HG03521 (cell line): ENCODE measurements around the gene MT1A.
"Not testable (repeated sequence)": the region's sequence is repeated elsewhere in the genome, so short reads cannot be mapped to it uniquely, and the experiment has no call there.

ENCODE experiments used
- ATAC-seq: cut with Tn5 transposase; IDR thresholded peaks from one replicate; pipeline ENCODE4 v1.9.1; 2021; ENCODE audit warnings: mild to moderate bottlenecking, moderate library complexity; ENCODE audit not compliant: unreplicated experiment

MT1A gene

GRCh38 chr16:56610017-56610608 is 28.4 kb upstream of the MT1A start:
- ATAC-seq = no peak

DNA sequence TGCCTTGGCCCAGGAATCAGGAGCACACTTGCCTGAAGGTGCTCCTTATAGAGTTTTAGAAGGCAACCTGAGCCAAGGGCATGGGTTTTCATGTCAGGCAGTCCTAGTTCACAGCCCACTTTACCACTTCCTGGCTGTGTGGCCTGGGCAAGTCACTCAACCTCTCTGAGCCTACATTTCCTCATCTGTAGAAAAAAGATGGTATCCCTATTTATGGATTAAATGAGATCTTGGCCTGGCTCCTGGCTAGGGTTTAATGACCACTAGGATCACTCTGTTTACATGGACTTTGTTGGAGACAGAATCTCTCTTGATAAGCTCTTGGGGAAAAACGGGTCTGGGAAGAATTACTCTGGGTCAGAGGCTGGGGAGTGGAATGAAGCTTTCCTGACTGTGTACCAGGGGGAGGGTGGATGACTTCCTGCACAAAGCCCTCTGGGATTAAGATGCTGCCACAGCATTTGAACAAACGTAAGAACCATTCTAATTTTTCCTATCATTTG is 27.8 kb upstream of the MT1A start:
- ATAC-seq = no peak

DNA sequence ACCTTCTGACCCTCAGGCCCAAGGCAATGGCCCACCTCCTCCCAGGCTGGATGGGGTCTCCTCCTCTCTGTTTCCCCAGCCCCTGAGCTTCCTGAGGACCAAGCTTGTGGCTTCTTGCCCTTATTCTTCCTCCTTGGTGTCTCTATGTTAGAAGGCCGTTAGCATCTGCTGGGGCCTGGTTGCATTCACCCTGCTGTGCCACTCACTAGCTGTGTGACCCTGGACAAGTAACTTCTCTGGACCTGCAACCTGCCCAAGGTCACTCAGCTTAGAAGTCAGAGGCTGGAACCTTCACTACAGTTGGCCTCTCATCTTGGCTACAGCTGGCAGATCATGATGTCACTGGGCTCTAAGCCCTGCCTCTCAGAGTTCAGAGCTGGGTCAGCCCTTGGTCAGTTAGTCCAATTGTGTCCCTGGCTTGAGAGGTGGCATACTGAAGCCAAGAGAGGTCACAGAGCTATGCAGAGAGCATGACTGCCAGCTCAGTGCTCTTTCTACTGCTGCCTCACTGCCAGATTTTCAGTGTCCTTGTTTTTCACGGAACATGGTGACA is 27.1 kb upstream of the MT1A start:
- no peak for ATAC-seq

DNA sequence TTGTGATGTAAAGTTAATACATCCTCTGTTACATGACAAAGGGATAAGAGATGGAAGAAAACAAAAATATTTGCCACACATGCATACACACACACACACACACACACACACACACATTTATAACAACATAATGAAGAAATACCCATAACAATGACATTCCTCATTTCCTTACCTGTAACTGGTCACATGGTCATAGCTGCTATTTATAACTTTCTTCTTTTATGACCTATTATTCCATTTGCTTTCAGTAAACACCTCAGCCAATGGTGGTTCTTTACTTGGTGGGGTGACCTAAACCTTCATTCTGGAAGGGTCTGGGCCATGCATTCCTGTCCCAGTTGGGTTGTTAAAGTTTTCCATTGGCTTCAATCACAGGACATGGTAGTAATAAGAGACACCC is 24.8 kb upstream of the MT1A start:
- ATAC-seq = no peak

DNA sequence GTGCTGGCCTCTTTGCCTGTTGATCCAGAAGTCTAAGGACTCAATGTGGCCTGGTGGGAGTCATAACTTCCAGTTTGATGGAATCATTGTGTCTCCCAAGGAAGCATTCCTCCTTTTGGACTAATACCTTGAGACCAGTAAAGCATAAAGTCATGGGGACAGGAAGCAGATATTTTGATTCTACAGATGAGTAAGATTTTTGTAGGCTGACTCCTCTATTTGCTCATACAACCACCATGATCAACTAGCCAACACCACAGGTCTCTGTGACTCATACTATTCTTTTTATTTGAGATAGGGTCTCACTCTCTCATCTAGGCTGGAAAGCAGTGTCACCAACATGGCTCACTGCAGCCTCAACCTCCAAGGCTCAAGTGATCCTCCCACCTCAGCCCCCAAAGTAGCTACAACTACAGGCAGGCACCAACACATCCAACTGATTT is 23.9 kb upstream of the MT1A start:
- no peak for ATAC-seq

- no peak for ATAC-seq
Observed at GRCh38 chr16:56615353-56615752, 23.1 kb upstream of the MT1A start.

- no peak for ATAC-seq
Observed at GRCh38 chr16:56616608-56617211, 21.8 kb upstream of the MT1A start.

DNA sequence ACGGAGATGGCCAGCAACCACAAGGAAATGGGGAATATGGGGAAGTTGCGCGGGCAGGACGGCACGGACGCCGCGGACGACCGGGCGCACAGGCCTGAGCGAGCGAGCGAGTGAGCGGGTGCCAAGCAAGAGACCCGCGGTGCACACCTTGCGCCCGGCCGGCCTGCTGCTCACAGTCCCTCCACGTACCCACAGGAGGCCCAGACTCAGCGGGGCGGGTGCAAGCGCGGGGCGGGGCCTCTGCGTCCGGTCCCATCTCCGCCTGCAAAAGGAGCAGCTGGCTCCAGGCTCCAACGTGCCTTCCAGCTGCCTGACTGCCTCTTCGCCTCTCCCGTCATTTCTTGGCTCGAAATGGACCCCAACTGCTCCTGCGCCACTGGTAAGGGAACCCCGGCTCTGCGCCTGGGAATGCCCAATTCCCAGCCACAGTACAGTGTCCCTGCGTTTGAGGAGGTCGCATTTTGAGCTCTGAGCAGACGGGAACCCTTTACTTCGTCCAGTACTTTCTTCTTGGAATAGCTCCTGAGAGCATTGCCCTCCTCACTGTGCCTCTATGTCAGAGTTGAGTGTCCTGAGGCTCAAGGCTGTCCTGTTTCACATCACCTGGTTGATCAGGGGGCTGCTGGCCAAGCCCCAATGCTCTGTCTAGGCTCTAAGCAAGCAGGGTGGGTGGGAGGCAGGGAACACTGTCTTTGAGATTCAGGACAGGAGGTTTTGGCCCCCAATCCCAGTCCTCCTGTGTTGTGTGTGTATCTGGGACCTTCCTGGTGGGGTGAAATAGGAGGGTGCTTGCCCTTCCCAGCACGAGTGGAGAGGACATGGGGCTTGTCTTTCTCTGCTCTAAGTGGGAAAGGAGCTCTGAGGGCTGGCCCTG is 21.0 kb upstream of the MT1A start:
- no peak for ATAC-seq

- ATAC-seq = no peak
Observed at GRCh38 chr16:56618138-56618537, 20.3 kb upstream of the MT1A start.

GRCh38 chr16:56620339-56620897 is 18.0 kb upstream of the MT1A start:
- no peak for ATAC-seq

DNA sequence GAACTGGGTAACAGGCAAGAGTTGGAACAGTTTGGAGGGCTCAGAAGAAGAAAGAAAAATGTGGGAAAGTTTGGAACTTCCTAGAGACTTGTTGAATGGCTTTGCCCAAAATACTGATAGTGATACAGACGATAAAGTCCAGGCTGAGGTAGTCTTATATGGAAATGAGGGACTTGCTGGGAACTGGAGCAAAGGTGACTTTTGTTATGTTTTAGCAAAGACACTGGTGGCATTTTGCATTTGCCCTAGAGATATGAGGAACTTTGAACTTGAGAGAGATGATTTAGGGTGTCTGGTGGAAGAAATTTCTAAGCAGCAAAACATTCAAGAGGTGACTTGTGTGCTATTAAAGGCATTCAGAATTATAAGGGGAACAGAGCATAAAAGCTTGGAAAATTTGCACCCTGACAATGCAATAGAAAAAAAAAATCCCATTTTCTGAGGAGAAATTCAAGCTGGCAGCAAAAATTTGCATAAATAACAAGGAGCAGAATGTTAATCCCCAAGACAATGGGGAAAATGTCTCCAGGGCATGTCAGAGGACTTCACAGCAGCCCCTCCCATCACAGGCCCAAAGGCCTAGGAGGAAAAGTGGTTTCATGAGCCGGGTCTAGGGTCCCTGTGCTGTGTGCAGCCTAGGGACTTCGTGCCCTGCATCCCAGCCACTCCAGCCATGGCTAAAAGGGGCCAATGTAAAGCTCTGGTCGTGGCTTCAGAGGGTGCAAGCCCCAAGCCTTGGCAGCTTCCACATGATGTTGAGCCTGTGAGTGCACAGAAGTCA is 16.6 kb upstream of the MT1A start:
- ATAC-seq = not testable (repeated sequence)

DNA sequence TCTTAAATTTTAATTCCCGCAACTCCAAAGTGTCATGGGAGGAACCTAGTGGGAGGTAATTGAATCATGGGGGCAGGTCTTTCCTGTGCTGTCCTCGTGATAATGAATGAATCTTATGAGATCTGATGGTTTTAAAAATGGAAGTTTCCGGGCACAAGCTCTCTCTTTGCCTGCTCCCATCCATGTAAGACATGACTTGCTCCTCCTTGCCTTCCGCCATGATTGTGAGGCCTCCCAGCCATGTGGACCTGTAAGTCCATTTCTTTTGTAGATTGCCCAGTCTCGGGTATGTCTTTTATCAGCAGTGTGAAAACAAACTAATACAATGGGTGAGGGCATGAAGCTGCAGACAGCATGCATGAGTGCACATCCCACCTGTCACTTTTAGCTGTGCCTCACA is 15.3 kb upstream of the MT1A start:
- not testable (repeated sequence) for ATAC-seq

DNA sequence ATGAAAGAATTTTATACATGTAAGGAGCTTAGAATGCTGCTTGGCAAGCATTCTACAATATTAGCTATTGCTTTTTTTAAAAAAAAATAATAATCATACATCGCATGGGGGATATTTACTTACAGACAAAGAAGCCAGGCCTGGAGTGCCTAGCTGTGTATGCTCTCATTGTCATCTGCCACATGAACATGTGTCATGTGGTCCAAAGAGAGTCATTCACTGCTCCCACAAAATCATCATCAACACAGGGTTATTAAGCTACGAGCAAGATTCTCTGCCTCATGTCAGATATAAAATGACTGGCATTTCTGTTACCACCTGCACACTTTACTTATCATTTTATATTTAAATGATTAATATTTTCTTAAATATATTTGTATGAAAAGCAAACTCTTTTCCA is 14.8 kb upstream of the MT1A start:
- ATAC-seq = no peak

DNA sequence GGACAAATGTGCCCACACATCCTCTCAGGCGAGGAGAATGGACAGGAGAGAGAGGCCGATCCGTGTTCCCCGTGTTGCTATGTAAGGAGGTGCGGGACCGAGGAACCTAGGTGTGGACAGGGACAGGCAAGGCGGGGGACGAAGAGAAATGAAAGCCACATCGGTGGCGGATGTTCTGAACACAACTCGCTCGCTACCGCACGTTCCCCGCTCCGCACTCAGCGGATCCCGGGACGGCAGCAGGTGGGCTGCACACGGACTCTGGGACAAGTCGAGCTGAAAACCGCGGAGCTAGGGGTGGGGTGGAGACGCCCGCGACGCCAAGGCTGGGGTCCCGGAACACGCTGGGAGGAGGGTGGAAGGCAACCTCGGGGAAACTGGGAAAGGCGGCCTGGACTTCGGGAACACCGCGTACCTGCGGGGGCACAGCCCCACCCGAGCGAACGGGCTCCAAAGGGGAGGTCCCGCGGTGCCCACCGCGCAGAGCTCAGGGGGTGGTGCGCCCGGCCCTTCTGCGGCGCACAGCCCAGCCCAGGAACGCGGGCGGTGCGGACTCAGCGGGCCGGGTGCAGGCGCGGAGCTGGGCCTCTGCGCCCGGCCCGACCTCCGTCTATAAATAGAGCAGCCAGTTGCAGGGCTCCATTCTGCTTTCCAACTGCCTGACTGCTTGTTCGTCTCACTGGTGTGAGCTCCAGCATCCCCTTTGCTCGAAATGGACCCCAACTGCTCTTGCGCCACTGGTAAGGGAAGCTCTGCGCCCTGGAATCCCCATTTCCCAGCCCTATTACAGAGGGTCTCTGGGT is 13.1 kb upstream of the MT1A start, which contains the start of gene MT1E:
Gene MT1E, plus strand, starts transcription at position 642 of the 803 bp plus-strand sequence. Its CDS starts 71 bp downstream, at position 713.
- peak; percentile 55 for ATAC-seq

- ATAC-seq = no peak
Observed at GRCh38 chr16:56625943-56626654, 12.4 kb upstream of the MT1A start.

DNA sequence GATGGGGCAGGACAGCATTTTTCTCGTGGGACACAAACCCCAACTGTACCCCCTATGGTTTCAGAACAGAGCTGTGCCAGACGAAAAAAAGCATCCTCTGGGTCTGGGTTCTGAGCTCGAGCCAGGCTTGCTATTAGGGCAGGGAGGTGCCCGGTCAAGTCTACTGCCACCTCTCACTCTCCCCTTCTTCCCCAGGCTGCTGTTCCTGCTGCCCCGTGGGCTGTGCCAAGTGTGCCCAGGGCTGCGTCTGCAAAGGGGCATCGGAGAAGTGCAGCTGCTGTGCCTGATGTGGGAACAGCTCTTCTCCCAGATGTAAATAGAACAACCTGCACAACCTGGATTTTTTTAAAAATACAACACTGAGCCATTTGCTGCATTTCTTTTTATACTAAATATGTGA is 11.8 kb upstream of the MT1A start:
- no peak for ATAC-seq

DNA sequence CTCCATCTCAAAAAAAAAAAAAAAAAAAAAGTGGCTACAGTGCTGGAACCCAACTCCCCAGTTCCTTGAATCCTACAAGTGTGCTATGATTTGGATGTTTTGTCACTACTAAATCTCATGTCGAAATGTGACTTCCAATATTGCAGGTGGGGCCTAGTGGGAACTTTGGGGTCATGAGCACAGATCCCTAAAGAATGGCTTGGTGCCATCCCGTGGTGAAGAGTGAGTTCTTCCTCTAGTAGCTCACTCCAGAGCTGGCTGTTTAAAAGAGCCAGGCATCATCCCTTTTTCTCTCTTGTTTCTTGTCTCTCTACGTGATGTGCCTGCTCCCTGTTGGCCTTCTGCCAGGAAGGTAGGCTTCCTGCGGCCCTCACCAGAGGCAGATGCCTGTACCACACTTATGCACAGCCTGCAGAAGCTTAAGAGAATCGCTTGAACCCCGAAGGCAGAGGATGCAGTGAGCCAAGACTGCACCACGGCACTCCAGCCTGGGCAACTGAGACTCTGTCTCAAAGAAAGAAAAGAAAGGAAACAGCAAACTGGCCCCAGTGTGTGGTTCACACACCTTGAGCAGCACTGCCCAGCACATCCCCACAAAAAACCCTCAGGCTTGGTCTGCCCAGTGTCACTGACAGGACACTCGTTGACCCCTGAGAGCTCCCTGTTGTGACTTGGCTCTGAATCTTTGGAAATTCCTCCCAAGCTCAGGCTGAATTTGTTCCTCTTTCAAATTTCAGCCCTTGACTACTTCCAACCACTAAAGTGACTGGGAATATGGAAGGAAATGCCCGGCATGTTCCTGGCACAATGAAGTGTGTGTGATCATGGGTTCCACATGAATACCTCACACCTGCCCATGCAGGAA is 9.7 kb upstream of the MT1A start:
- no peak for ATAC-seq

DNA sequence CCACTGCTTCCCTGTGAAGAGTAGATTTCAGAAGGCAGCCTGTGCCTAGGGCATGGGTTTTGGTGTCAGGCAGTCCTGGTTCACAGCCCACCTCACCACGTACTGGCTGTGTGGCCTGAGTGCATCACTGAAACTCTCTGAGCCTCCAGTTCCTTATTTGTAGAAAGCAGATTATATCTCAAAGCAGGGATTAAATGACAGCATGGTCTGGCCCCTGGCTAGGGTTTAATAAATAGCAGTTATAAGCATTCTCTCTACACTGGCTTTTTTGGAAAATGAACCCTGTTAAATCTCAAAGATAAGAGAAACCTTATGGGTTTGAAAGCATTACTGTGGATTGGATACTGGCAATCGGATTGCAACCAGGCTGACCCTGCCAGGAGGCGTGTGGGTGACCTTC is 8.9 kb upstream of the MT1A start:
- no peak for ATAC-seq
